AG04449 (cell line): ENCODE results near the gene ADGRV1.

ENCODE experiments used
- CTCF ChIA-PET: fragments of 350-600 bp; formaldehyde crosslinking; extraction: SDS; loops from one replicate; lab custom pipeline; 2021; ENCODE audit warnings: antibody characterized with exemption; lab: Yijun Ruan, JAX
- POLR2A ChIA-PET: fragments of 400-600, 350-600 bp; formaldehyde crosslinking; extraction: SDS; loops from one replicate; lab custom pipeline; 2020; ENCODE audit warnings: antibody characterized with exemption, inconsistent platforms; lab: Yijun Ruan, JAX
- DNase-seq: peaks from one replicate; pipeline ENCODE4 v3.0.0-alpha.2; 2010; ENCODE audit warnings: low read depth, low spot score
- H3K4me3 ChIP-seq: 2 replicates; pipeline ENCODE4 v1.5.1; 2011; ENCODE audit warnings: low read depth, mild to moderate bottlenecking, control low read depth, low read length
- CTCF ChIP-seq: IDR thresholded peaks from one replicate; pipeline ENCODE4 v1.5.1; 2011; ENCODE audit warnings: mild to moderate bottlenecking, moderate library complexity, low read length, control low read depth, inconsistent platforms; ENCODE audit not compliant: insufficient read depth; ENCODE audit errors: missing control alignments

Gene ADGRV1

GRCh38 chr5:90866333-90866732 is 307.7 kb downstream of the ADGRV1 start:
- POLR2A ChIA-PET: no interaction called here
- DNase-seq: no peak
- H3K4me3 ChIP-seq: no peak overlapping the region
- TF ChIP-seq CTCF: no peak
- CTCF ChIA-PET: interaction anchor here (1.2 to 8.5 kb wide), 7 partner anchors 11 to 554 kb away, joined by 3 to 100 read pairs (median 8); no protein-coding TSS in a partner anchor

GRCh38 chr5:90866915-90867731 is 308.5 kb downstream of the ADGRV1 start:
- DNase-seq: no peak
- H3K4me3 ChIP-seq: no peak overlapping the region
- CTCF ChIA-PET: interaction anchor here (1.2 to 8.5 kb wide), 5 partner anchors 11 to 553 kb away, joined by 3 to 100 read pairs (median 8); no protein-coding TSS in a partner anchor
- no peak for TF ChIP-seq CTCF
- POLR2A ChIA-PET: no interaction called here

GRCh38 chr5:90868799-90869198 is 310.2 kb downstream of the ADGRV1 start:
- DNase-seq: no peak
- ChIA-PET POLR2A (no interaction called here), CTCF (no interaction called here)
- no peak for TF ChIP-seq CTCF
- H3K4me3 ChIP-seq: no peak overlapping the region

- DNase-seq: no peak
- no peak for TF ChIP-seq CTCF
- H3K4me3 ChIP-seq: no peak overlapping the region
- POLR2A ChIA-PET: no interaction called here
- CTCF ChIA-PET: interaction anchor here (2.7 kb wide), 1 partner anchor 549 kb away, joined by 6 read pairs; no protein-coding TSS in a partner anchor
Observed at GRCh38 chr5:90871391-90871991, 312.9 kb downstream of the ADGRV1 start.

GRCh38 chr5:90873033-90873517 is 314.5 kb downstream of the ADGRV1 start:
- no peak for DNase-seq
- CTCF ChIA-PET: interaction anchor here (0.9 to 2.7 kb wide), 2 partner anchors 59 to 547 kb away, joined by 4 to 6 read pairs; no protein-coding TSS in a partner anchor
- POLR2A ChIA-PET: no interaction called here
- no peak overlapping the region for H3K4me3 ChIP-seq
- TF ChIP-seq CTCF: no peak

- H3K4me3 ChIP-seq: no peak overlapping the region
- no peak for DNase-seq
- CTCF ChIA-PET: no interaction called here
- TF ChIP-seq CTCF: no peak
- POLR2A ChIA-PET: no interaction called here
Observed at GRCh38 chr5:90874066-90874465, 315.5 kb downstream of the ADGRV1 start.
